ENCODE results near the gene EPB41L3.
"Not testable (repeated sequence)": the region's sequence is repeated elsewhere in the genome, so short reads cannot be mapped to it uniquely, and the experiment has no call there.

EPB41L3 gene

GRCh38 chr18:5543773-5544389 is at the start of gene EPB41L3:
Gene EPB41L3, minus strand, starts transcription at chr18:5543997. Its CDS starts 54,814 bp downstream, at chr18:5489183.
- DNase-seq (ENCODE audit: low read depth): no peak

- no peak for DNase-seq (ENCODE audit: low read depth)
These were observed 44.7 kb upstream of the EPB41L3 start for GRCh38 chr18:5588529-5588928.

- DNase-seq (ENCODE audit: low read depth): no peak
These were observed 41.9 kb upstream of the EPB41L3 start for GRCh38 chr18:5585653-5586052.

GRCh38 chr18:5584746-5585417 is 41.1 kb upstream of the EPB41L3 start:
- DNase-seq (ENCODE audit: low read depth): no peak

- DNase-seq (ENCODE audit: low read depth): no peak
These were observed 39.3 kb upstream of the EPB41L3 start for GRCh38 chr18:5582849-5583681.

GRCh38 chr18:5582076-5582475 is 38.3 kb upstream of the EPB41L3 start:
- DNase-seq (ENCODE audit: low read depth): no peak

GRCh38 chr18:5574843-5575242 is 31.0 kb upstream of the EPB41L3 start:
- DNase-seq (ENCODE audit: low read depth): no peak

GRCh38 chr18:5571666-5572065 is 27.9 kb upstream of the EPB41L3 start:
- no peak for DNase-seq (ENCODE audit: low read depth)

- DNase-seq (ENCODE audit: low read depth): not testable (repeated sequence)
These were observed 26.8 kb upstream of the EPB41L3 start for GRCh38 chr18:5570613-5571012.

GRCh38 chr18:5568416-5568815 is 24.6 kb upstream of the EPB41L3 start:
- DNase-seq (ENCODE audit: low read depth): no peak

GRCh38 chr18:5558851-5559250 is 15.1 kb upstream of the EPB41L3 start:
- no peak for DNase-seq (ENCODE audit: low read depth)

GRCh38 chr18:5556310-5556974 is 12.6 kb upstream of the EPB41L3 start:
- DNase-seq (ENCODE audit: low read depth): no peak

GRCh38 chr18:5554629-5555028 is 10.8 kb upstream of the EPB41L3 start:
- no peak for DNase-seq (ENCODE audit: low read depth)

GRCh38 chr18:5546660-5547059 is 2.9 kb upstream of the EPB41L3 start:
- DNase-seq (ENCODE audit: low read depth): no peak

- DNase-seq (ENCODE audit: low read depth): no peak
These were observed 639 bp downstream of the EPB41L3 start for GRCh38 chr18:5543036-5543680.

- no peak for DNase-seq (ENCODE audit: low read depth)
These were observed 1.2 kb downstream of the EPB41L3 start for GRCh38 chr18:5542515-5543035.

- DNase-seq (ENCODE audit: low read depth): no peak
These were observed 2.2 kb downstream of the EPB41L3 start for GRCh38 chr18:5541644-5542043.

- DNase-seq (ENCODE audit: low read depth): no peak
These were observed 4.4 kb downstream of the EPB41L3 start for GRCh38 chr18:5539391-5539790.

- DNase-seq (ENCODE audit: low read depth): no peak
These were observed 5.3 kb downstream of the EPB41L3 start for GRCh38 chr18:5538544-5538943.

GRCh38 chr18:5537860-5538259 is 5.9 kb downstream of the EPB41L3 start:
- no peak for DNase-seq (ENCODE audit: low read depth)

- no peak for DNase-seq (ENCODE audit: low read depth)
These were observed 9.0 kb downstream of the EPB41L3 start for GRCh38 chr18:5534845-5535244.

- no peak for DNase-seq (ENCODE audit: low read depth)
These were observed 11.7 kb downstream of the EPB41L3 start for GRCh38 chr18:5532066-5532465.
